ENCODE data around the gene VCAN. TPM values are rescaled to one million over a fixed set of nuclear protein-coding genes. Genes with fewer than 3 reads are reported as not detected.

The VCAN gene
- total and polyA plus RNA-seq, 11 donors, result 4.8 to 121 (median 26.4) TPM

DNA sequence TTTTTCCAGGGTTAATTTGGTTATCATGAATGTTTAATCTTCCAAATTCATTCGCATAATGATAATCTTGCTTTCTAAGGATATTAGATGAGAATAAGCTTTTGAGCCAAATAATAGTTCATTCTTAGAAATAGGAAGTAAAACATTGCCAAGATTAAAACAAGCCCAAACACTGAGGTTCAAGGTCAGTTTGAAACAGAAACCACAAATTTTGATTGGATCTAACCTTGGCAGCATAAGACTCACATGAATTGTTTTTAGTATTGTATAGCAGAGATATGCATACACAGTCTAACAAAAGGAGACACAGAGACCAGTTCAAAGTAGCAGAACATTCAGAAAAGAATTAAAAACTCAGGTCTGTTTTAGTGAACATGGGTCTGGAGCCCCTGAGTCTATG lies 43.4 kb upstream of the VCAN start:
- DNase-seq (no peak), ATAC-seq (no peak)
- Histone ChIP-seq H3K27ac (no peak overlapping the region), H3K4me3 (no peak overlapping the region), H3K9me3 (no peaks in the 10 kb centered on the region), H3K27me3 (no peaks in the 10 kb centered on the region), H3K36me3 (no peaks in the 10 kb centered on the region), H3K4me1 (peaks cover 0 to 16% (median 0%) of the 10 kb centered on the region in 12 donors)
- WGBS, 4 donors, result 73 to 86% (median 80%) methylated on average over 1 of the region's 1 CpG
- intact Hi-C loops (cut with DNase I), result loop anchor here in 4 of 10 donors (5.0 to 10.0 kb wide), 5 partner anchors 44 to 786 kb away; partner anchors contain the start of genes TMEM167A (in 1 of the 4), VCAN (in 1 of the 4) and XRCC4 (in 1 of the 4)
- TF ChIP-seq, protein P1, sequence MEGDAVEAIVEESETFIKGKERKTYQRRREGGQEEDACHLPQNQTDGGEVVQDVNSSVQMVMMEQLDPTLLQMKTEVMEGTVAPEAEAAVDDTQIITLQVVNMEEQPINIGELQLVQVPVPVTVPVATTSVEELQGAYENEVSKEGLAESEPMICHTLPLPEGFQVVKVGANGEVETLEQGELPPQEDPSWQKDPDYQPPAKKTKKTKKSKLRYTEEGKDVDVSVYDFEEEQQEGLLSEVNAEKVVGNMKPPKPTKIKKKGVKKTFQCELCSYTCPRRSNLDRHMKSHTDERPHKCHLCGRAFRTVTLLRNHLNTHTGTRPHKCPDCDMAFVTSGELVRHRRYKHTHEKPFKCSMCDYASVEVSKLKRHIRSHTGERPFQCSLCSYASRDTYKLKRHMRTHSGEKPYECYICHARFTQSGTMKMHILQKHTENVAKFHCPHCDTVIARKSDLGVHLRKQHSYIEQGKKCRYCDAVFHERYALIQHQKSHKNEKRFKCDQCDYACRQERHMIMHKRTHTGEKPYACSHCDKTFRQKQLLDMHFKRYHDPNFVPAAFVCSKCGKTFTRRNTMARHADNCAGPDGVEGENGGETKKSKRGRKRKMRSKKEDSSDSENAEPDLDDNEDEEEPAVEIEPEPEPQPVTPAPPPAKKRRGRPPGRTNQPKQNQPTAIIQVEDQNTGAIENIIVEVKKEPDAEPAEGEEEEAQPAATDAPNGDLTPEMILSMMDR (IDR thresholded peaks at IDR 0.05), result no peak

DNA sequence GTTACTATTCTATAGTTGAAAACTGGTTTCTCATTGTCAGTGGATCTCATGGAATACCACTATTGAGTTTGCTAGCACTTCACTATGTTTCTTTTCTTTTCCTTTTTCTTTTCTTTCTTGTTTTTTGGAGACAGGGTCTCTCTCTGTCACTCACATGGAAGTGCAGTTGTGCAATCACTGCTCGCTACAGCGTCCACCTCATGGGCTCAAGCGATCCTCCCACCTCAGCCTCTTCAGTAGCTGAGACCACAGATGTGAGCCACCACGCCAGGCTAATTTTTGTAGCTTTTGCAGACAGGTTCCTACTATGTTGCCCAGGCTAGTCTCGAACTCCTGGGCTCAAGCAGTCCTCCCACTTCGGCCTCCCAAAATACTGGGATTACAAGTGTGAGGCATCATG lies 42.7 kb upstream of the VCAN start:
- H3K9me3 ChIP-seq, result no peaks in the 10 kb centered on the region
- H3K27ac ChIP-seq, result no peak overlapping the region
- DNase-seq, result no peak
- ATAC-seq, result no peak
- no peaks in the 10 kb centered on the region for H3K27me3 ChIP-seq
- H3K4me1 ChIP-seq, result peaks cover 0 to 16% (median 0%) of the 10 kb centered on the region in 12 donors
- no peaks in the 10 kb centered on the region for H3K36me3 ChIP-seq
- no peak overlapping the region for H3K4me3 ChIP-seq
- WGBS, 4 donors, result 94 to 98% (median 95%) methylated on average over 6 of the region's 6 CpGs
- intact Hi-C loops (cut with DNase I), result loop anchor here in 4 of 10 donors (5.0 to 10.0 kb wide), 5 partner anchors 43 to 787 kb away; partner anchors contain the start of genes TMEM167A (in 1 of the 4), VCAN (in 1 of the 4) and XRCC4 (in 1 of the 4)
- TF ChIP-seq, protein P1 (IDR thresholded peaks at IDR 0.05), result no peak
- no peak for TF ChIP-seq POLR2A (IDR thresholded peaks at IDR 0.05)

DNA sequence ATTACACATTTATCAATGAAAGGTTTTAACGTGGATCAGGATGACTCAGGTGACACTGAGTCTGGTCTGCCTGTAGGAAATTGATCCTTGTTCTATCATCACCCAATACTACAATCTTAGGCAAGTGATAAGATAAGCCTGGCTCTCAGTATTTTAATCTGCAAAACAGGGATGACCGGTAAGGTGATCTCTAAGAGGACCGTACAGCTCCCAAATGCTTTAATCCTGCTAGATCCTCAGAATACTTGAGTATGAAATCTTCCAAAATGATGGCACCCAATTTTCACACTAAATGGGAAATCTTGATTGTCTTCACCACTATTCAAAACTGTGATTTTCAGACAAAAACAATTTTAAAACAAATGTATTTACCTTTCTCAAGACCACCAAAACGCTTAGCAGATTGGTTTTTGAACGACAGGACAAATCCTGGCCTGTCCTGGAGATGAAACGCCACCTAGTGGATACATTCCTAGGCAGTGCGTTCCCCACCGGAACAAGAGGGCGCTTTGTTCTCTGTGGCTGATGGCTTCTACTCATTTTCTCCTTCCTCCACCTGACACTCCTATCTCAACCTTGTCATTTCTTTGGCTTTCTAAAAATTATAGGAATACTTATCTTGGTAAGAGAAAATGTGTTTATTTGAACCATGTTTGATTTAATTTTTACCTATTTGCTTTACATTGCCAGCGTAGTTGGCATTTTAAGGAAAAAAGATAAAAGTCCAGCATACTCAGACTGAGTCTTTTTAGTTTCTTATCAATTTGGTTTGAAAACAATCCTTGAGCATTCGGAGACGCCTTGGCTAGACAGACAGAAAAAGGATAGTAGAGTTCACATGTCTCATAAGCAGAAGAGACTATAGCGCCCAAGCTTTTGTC lies 41.2 kb upstream of the VCAN start:
- DNase-seq (peak; percentile 34 to 56 (median 53)), ATAC-seq (peak in 3 of 4 donors; percentile 80 to 88 (median 82))
- TF ChIP-seq, protein P1 (IDR thresholded peaks at IDR 0.05), result peak; percentile 70 to 92 (median 84)
- TF ChIP-seq POLR2A (IDR thresholded peaks at IDR 0.05), result no peak
- Histone ChIP-seq H3K4me3 (no peak overlapping the region), H3K36me3 (no peaks in the 10 kb centered on the region), H3K27me3 (no peaks in the 10 kb centered on the region), H3K9me3 (no peaks in the 10 kb centered on the region), H3K4me1 (peaks cover 0 to 16% (median 0%) of the 10 kb centered on the region in 12 donors), H3K27ac (no peak overlapping the region)
- intact Hi-C loops (cut with DNase I), result loop anchor here in 4 of 10 donors (2.0 to 10.0 kb wide), 4 partner anchors 788 to 1076 kb away; no protein-coding TSS in a partner anchor
- WGBS, 4 donors, result 41 to 50% (median 48%) methylated on average over 13 of the region's 13 CpGs

DNA sequence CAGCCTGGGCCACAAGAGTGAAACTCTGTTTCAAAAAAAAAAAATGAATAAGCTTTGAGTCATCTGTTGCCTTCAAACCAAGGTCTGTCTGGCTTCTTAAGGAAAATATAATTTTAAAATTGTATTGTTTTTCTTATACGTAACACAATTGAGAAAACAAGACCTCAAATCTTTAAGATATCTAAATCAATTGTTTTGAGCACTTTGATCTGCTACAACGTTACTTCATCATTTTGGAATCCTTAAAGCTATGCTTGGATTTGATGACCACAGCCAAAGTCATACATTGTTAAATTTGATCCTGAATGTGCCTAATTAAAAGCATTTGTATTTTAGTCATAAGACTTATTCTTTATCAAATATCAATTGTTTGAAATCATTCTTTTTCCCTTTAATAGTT lies 37.7 kb upstream of the VCAN start:
- no peak for TF ChIP-seq POLR2A (IDR thresholded peaks at IDR 0.05)
- TF ChIP-seq, protein P1 (IDR thresholded peaks at IDR 0.05), result no peak
- Histone ChIP-seq H3K27me3 (no peaks in the 10 kb centered on the region), H3K27ac (no peak overlapping the region), H3K36me3 (no peaks in the 10 kb centered on the region), H3K9me3 (no peaks in the 10 kb centered on the region), H3K4me3 (no peak overlapping the region), H3K4me1 (peaks cover 0 to 8% (median 0%) of the 10 kb centered on the region in 12 donors)
- 46 to 97% (median 95%) methylated on average over 2 of the region's 2 CpGs for WGBS, 4 donors
- DNase-seq, result no peak
- ATAC-seq, result no peak
- intact Hi-C loops (cut with DNase I), result loop anchor here in 4 of 10 donors (5.0 to 10.0 kb wide), 3 partner anchors 792 to 1079 kb away; no protein-coding TSS in a partner anchor

Data from heart left ventricle (tissue), 16 donors.